ENCODE data around the gene NR1H3.

DNA sequence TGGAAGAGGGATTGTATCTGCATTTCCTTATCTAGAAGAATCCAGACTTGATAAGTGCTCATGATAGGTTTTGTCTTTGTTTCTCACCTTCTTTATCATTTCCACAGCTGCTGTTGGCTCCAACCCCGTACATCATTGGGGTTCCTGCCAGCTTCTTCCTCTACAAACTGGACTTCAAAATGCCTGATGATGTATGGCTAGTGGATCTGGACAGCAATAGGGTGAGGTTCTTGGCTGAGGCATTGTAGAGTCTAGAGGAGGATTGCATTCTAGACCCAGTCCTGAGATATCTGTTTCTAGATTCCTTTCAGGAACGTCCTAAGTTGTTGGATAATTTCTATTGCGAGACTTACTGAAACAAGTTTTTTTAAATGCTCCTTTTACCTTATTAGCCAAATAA lies 20.3 kb downstream of the NR1H3 start:
- TF ChIP-seq, protein P1, sequence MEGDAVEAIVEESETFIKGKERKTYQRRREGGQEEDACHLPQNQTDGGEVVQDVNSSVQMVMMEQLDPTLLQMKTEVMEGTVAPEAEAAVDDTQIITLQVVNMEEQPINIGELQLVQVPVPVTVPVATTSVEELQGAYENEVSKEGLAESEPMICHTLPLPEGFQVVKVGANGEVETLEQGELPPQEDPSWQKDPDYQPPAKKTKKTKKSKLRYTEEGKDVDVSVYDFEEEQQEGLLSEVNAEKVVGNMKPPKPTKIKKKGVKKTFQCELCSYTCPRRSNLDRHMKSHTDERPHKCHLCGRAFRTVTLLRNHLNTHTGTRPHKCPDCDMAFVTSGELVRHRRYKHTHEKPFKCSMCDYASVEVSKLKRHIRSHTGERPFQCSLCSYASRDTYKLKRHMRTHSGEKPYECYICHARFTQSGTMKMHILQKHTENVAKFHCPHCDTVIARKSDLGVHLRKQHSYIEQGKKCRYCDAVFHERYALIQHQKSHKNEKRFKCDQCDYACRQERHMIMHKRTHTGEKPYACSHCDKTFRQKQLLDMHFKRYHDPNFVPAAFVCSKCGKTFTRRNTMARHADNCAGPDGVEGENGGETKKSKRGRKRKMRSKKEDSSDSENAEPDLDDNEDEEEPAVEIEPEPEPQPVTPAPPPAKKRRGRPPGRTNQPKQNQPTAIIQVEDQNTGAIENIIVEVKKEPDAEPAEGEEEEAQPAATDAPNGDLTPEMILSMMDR (IDR thresholded peaks at IDR 0.05) = no peak
- no peak for TF ChIP-seq POLR2A (IDR thresholded peaks at IDR 0.05)
- no peak for TF ChIP-seq POLR2AphosphoS5 (IDR thresholded peaks at IDR 0.05)

Data from upper lobe of left lung (tissue), 4 donors.